IPS DF 19.7 (cell line): ENCODE data around the gene ZNF598.

Source experiments
- DNase-seq: peaks from one replicate; pipeline ENCODE4 v3.0.0-alpha.2; 2013; ENCODE audit warnings: low read depth, low spot score

ZNF598 gene

DNA sequence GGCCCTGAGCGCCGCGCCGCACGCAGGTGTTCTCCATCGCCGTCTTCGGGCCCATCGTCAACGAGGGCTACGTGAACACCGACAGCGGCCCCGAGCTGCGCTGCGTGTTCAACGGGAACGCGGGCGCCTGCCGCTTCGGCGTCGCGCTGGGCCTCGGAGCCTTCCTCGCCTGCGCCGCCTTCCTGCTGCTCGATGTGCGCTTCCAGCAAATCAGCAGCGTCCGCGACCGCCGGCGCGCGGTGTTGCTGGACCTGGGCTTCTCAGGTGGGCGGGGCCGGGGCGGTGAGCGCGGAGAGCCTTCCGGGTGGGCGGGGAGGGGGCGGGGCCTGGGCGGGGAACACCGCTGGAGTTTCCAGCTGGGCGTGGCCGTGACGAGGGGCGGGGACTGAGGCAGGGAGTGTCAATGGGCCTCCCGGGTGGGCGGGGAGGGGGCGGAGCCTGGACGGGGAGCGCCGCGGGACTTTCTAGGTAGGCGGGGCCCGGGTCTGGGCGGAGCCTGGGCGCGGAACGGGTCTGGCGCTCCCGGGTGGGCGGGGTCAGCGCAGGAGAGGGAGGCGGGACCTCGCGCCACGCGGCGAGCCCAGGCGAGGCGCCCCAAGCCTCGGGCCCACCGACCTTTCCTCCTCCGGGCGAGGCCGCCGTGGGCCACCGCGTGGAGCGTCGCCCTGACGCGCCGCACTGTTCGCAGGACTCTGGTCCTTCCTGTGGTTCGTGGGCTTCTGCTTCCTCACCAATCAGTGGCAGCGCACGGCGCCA is 17.5 kb downstream of the ZNF598 start:
- no peak for DNase-seq

DNA sequence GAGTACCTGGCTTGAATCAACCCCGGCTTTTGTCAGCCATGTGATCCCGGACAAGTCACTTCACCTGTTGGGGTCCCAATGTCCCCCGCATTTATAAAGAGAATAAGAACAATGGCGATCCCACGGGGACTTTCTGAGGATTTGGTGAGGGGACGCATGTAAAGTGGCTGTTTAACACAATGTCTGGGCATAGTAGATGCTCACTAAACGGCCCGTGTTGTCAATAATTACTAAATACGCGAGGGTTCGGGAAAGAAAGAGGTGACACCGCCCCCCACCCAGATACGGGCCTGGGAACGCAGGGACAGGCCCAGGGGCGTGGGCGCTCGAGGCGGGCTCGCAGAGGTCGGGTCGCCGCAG is 18.1 kb downstream of the ZNF598 start:
- DNase-seq, result no peak

DNA sequence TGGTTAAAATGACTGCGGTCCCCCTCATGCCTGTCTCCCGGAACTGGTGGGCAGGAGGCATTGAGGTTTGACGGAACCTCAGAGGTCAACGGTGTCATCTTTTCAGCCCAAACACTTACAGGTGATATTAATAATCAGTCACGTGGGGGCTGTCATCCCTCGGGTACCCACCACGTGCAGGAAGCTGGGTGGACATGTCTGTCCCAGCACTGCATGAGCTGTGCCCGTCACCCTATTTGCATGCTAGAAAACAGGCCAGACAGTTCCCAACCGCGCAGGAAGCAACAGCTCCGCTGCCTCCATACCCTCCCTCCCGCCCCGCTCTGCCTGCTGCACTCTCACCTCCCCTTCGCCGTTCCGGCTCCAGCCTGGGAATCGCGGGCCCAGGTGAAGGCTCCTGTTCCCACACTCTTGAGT is 18.5 kb downstream of the ZNF598 start:
- no peak for DNase-seq

DNA sequence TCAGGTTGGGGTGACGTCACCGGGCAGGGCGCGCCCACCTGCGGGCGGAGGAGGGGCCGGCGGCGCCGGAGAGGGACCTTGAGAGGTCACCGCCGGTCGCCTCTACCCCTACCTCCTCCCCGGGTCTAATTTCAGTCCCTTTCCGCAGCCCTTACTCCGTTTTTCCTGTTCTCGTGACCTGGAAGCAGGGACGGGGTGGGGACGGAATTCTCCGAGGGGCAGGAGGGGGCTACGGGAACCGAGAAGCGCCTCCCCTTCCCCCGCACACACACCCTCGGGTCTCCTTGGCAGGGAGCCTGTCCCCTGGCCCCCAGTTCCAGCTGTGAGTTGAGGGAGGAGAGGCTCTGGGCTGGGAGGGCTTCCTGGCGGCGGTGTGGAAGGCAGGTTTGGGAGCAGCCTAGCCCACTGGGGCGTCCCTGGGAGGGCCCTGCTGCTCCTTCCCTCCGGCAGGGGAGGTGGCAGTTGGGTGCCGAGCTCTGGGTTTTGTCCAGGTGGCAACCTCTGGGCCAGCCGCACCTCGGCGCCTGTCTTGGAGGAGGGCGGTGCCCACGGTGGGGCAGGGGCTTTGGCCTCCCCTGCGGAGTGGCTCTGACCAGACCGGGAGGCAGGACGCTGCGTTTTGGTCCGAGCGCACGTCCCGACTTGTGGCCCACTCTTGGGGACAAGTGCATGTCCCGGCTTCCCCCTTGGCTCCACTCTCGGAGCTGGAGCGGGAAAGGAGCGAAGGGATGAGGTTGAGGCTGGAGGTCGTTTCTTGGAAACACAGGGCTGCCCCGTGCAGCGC is 19.1 kb downstream of the ZNF598 start:
- no peak for DNase-seq

DNA sequence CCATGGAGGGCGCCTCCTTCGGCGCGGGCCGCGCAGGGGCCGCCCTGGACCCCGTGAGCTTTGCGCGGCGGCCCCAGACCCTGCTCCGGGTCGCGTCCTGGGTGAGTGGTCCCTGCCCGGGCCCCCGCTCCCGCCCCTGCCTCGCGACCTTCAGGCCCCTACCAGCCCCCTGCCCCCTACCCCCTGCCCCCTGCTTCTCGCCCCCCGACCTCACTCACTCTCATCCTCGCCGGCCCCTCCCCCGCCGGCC is 19.6 kb downstream of the ZNF598 start:
- no peak for DNase-seq

DNA sequence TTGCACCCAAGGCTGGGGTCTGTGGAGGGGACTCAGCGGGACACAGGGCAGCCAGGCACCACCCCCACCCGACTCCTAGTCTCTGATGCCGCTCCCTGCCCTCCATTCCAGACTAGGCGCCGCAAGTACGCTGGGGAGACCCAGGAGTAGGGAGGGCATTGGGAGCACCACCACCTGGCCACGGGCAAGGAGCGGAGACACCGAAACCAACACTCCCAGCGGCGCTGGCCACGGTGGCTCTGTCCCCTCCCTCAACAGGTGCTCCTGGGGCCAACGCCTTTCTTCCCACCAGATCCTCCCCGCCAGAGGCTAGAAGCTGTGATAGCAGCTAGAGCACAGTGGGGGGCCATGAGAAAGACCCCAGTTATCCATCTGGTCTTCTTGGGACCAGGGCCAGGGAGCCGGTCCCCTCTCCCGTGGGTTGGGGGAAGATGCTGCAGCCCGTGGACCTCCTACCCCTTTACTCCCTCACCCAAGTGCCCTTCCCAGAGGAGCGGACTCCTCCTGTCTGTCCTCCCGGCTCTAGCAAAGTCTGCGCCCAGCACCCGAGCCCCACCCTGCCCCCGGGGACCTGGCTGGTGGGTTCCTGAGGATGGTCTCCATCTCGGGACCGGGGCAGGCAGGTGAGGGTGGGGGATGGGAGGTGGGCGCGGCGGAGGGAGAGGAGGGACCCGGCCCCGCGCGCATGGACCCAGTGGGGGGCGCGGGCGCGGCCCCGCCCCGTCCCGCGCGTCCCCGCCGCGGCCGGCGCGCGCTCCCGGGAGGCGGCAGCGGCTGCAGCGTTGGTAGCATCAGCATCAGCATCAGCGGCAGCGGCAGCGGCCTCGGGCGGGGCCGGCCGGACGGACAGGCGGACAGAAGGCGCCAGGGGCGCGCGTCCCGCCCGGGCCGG is 20.2 kb downstream of the ZNF598 start, which contains the start of gene SYNGR3:
SYNGR3 (plus strand) TSS at position 762 of the 892 bp plus-strand sequence. CDS start 133 bp downstream, outside the sequence.
- DNase-seq, result no peak

DNA sequence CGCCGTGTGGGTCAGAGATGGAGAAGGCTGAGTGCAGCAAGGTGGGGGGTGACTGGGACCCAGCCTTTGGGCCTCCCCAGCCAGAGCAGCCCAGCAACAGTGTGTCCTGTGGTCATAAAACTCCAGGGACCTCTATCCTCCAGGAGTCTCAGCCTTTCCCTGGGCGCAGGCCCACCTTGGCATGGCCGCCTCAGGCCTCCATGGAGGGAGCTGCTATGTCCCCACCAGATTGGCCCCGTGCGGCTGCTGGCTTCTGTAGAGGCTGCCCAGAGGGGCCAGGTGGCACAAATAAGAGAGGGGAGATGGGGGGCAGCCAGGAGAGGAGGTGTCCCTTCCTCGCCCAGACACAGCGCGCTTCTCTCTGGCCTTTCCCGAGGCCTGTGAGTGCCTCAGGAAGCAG is 22.4 kb downstream of the ZNF598 start:
- no peak for DNase-seq

DNA sequence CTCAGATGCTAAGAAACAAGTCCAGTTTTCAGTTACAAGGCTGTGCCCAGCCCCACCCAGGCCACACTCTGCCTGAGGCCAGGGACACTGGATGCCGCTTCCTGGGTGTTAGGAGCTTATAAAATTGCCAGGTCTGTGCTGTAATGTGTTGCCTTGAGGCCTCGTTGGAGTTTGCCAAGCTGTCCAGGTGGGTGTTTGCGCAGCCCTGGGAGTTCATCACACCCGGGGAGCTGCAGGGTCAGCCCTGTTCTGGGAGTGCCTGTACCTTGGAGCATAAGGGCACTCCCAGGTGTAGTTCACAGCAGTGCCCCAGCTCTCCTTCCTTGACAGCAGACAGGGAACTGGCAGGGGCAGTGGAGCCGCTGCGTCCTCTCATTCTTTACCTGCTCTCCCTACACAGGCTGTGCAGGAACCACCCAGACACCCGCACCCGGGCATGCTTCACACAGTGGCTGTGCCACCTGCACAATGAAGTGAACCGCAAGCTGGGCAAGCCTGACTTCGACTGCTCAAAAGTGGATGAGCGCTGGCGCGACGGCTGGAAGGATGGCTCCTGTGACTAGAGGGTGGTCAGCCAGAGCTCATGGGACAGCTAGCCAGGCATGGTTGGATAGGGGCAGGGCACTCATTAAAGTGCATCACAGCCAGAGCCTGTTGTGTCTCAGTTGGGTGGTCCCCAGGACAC is 24.0 kb downstream of the ZNF598 start:
- DNase-seq, result no peak

DNA sequence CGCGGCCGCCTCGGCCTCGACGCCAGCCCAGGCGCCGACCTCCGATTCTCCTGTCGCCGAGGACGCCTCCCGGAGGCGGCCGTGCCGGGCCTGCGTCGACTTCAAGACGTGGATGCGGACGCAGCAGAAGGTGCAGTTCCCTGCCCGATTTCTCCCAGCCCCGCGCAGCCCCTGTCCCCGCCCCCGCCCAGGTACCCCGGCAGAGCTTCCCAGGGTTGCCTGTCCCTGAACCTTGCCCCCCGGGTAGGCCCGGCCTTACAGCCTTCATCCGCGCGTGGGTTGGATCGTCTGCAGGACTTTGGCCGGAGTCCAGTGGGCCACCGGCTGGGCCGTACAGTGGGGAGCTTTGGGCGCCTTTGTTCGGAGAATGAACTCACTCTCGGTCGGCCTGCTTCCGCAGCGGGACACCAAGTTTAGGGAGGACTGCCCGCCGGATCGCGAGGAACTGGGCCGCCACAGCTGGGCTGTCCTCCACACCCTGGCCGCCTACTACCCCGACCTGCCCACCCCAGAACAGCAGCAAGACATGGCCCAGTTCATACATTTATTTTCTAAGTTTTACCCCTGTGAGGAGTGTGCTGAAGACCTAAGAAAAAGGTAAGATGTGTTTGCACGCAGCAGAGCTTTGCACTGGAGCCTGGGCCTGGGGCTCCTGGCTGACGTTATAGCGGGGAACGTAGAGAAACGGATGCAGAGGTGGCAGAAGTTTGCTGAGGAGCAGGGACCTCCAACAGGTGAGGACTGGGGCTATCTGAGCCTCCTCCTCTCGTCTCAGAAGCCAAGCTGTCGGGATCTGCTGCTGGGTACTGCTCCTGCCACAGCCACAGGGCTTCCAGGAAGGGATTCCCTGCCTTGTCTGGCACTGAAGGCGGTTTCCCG is 25.0 kb downstream of the ZNF598 start:
- DNase-seq, result no peak

DNA sequence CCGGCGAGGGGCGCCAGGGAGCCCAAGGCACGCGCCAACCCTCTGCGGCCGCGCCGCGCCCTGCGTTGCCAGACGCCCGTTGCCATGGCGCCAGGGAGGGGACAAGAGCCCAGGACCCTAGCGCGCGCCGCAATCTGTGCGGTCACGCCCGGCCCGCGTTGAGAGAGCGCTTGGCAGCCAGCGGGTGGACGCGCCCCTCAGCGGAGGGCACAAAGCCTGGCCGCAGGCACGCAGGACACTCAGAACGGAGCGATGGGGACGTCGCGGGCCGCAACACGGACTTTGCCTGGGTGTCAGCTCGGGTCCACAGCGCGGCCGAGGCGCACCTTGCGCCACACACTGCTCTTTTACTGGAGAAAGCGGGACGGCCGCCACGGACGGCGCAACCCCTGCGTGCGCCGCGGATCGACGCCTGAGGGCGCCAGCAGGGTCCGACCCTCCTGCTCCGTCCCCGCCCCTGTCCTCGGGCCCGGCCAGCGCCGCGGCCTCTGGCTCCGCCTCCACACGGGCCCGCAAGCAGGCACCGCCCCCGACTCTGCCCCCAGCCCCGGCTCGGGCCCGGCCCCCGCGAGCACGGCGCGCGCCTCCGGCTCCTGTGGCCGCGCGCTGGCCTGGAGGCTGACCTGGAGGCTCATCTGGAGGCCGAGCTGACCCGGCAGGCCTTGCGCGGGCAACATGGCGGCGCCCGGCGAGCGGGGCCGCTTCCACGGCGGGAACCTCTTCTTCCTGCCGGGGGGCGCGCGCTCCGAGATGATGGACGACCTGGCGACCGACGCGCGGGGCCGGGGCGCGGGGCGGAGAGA is 25.9 kb downstream of the ZNF598 start, which contains the start of gene GFER:
GFER (plus strand) TSS at position 650 of the 803 bp plus-strand sequence; CDS start at position 676, 26 bp downstream.
- no peak for DNase-seq

DNA sequence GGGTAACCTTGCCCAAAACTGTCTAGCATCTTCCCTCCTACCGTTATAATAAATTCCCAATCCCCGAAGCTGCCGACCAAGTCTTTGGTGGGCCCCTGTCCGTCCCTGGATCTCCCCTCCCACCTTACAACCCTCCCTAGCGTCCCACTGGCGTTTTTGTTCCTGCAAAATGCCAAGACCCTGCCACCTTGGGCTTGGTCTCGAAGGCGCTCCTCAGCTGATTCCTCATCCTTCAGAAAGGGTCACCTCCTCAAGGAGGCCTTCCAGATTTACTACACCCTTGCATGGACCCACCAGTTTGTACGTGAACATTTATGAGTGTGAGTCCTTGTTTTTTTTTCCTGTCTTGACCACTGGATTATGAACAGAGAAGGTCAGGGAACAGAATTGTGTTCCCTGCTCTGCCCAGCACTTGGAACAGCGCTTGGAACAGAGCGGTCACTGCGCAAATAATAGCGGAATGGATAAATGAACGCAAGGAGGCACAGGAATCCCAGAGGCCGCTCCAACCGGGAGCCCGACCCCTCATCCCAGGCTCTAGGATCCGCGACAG is 26.6 kb downstream of the ZNF598 start:
- no peak for DNase-seq

DNA sequence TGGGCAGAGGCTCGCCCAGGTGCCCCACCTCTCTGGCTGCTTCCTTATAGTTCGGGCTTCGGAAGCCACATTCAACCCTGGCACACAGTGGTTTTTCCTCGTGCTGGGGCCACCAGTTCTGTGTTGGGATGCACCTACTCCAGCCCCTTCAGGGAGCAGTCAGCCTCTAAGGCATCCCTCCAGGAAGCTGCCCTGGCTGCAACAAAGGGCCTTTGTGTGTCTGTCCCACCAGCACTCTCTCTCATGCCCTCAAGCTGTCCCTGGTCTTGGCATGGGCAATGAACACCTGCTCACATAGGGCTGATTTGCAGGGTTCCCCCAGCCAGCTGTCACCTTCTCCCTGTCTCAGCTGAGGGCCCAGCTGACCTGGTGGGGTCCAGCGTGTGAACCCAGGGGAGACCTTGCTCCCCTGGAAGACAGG is 27.6 kb downstream of the ZNF598 start:
- DNase-seq, result no peak

DNA sequence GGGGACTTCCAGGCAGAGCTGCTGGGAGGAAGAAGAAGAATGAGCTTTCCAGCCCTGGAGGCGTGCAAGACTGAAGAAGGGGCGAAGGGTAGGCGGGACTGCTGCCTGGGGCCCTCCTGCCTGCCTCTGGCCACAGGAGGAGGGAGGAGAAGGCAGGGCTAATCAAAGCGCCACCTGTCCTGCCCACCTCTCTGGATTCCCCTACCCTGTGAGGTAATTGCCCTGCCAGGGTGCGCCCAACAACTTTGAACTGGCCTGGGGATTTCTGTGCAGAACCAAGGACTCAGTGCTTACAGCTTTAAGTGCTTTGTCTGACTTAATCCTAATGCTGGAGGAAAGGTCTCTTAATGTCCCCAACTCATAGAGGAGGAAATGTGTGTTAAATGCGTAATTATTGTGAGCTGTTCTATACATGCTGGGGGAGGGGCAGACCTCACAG is 28.2 kb downstream of the ZNF598 start, which contains the start of gene NOXO1:
NOXO1 (minus strand) TSS at position 72 of the 439 bp plus-strand sequence. CDS start 290 bp downstream, outside the sequence.
- DNase-seq, result no peak

DNA sequence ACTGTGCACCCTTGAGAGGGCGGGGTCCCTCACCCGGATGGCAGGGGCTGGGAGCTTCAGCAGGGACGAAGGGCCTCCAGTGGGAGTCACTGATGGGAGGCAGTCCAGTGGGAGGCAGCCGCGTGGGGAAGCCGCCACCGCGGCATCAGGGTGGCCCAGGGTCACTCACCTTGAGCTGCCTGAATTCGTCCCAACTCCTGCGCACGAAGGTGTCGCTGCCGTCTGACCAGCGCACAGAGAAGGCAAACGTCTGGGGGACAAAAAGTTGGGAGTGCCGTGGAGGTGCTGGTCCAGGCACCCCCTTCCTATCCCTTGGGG is 28.9 kb downstream of the ZNF598 start:
- DNase-seq, result no peak

DNA sequence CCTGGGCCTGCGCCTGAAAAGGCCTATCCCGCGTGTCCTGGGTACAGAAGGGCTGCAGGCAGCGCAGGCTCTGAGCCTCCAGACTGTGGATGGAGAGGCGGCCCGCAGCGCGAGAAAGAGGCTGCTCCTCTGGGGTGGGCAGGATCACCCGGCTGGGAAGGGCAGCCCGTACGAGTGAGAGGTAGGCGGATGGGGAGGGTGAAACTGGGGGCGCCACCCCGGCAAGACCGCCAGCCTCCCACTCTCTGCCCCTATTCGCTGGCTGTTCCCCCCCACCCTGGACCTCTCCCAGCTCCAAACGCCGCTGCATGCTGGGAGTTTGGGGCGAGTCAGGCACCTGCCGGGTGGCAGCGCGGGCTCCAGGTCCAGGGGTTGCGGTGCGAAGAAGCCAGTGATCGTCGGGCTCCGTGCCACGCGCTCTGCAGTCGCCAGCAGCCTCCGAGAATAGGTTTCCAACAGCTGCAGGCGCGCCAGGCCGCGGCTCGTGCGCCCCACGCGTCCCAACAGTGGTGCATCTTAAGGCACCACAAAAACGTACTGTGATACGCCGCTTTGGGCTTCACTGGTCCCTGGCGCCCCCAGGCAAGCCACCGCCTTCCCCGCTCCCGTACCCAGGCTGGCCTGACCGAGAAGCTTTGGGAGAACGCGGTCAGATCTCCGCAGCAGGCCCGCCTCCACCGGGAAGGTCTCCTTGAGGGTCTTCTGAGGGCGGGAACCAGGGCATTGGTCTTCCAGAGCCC is 29.4 kb downstream of the ZNF598 start:
- DNase-seq, result no peak

DNA sequence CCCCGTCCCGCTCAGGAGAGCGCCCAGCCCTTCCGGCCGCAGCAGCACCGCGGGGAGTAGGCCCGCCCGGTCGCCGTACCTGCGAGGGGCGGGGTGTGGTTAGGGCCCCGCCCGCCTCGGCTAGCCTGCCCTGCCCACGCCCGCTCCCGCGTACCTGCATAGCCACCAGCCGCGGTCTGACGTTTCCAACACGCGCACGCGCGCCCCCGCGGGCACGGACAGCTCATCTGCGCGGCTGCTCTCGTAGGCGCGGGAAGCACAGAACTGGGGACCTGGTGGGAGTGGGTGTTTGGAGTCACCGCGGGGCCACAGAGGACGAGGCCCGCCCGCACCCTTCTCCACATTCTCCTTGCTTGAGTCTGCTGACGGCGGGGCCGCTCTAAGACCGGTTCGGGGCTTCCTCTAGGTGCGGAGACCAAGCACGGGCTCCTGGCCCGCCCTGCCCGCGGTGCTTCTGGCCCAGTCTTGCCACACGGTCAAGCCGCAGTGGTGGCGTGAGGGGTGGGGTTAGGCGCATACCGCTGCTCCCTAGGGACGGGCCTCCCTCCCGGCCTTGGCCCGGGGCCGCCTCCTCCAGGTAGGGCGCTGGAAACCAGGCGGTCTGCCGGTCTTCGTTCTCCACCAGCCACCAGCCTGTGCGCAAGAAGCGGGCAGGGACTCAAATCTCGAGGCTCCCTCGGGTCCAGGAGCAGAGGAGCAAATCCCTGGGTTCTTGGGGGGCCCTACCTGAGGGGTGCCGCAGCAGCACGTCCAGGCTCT is 30.2 kb downstream of the ZNF598 start:
- no peak for DNase-seq

DNA sequence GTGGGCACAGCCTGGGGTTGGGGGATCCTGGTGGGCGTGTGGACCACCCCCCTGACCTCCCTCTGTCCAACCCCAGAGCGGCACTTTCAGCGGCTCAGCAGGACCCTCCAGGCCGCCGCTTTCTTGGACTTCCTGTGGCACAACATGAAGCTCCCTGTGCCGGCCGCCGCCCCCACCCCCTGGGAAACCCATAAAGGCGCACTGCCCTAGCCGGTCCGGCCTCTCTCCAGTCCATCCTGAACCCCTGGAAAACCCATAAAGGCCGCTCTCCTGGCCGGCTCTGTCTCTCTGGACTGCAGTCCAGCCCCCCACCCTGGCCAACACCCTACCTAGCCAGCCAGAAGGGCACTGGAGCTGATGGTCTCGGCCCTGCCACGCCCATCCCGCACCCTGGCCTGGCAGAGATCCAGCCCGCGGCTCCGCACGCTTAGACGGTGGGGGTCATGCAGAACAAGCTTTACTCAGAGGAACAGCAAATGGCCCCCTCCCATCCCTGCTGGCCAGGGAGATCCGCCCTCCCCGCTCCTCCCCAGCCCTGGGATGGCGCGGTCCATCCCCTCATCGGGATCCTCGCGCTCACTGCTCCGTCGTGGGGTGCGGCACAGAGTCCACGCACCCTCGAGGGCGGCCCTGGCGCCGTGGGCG is 31.0 kb downstream of the ZNF598 start:
- DNase-seq, result no peak
